ENCODE data around the gene CHMP3. TPM values are rescaled to one million over a fixed set of nuclear protein-coding genes. Genes with fewer than 3 reads are reported as not detected.

CHMP3 gene
- total RNA-seq, 1 experiment from 2014 or later, result 129 TPM

DNA sequence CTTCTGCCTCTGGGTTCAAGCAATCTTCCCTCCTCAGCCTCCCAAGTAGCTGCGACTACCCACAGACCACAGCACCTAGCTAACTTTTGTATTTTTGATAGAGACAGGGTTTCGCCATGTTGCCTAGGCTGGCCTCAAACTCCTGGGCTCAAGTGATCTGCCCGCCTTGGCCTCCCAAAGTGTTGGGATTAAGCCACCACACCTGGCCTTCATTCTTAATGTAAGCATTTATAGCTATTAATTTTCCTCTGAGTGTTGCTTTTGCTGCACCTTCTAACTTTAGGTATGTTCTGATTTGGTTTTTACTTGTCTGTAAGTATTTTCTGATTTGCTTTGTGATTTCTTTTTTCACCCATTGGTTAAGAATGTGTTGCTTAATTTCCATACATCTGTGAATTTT, 29.7 kb downstream of the CHMP3 start:
- ATAC-seq (no peak), DNase-seq (ENCODE audit: low read depth, low spot score) (no peak)
- POLR2A ChIA-PET, result no interaction called here
- in situ Hi-C loops (cut with HindIII; ENCODE audit: low pct_unique_long_range_greater_than_20kb, low sequenced_read_pairs) (no loop called here), intact Hi-C loops (cut with micrococcal nuclease; ENCODE audit: unreplicated experiment) (no loop called here)
- TF ChIP-seq TCF7L2 (IDR thresholded peaks at IDR 0.05; ENCODE audit: low read depth, low read length), result no peak
- TF ChIP-seq, protein P1, sequence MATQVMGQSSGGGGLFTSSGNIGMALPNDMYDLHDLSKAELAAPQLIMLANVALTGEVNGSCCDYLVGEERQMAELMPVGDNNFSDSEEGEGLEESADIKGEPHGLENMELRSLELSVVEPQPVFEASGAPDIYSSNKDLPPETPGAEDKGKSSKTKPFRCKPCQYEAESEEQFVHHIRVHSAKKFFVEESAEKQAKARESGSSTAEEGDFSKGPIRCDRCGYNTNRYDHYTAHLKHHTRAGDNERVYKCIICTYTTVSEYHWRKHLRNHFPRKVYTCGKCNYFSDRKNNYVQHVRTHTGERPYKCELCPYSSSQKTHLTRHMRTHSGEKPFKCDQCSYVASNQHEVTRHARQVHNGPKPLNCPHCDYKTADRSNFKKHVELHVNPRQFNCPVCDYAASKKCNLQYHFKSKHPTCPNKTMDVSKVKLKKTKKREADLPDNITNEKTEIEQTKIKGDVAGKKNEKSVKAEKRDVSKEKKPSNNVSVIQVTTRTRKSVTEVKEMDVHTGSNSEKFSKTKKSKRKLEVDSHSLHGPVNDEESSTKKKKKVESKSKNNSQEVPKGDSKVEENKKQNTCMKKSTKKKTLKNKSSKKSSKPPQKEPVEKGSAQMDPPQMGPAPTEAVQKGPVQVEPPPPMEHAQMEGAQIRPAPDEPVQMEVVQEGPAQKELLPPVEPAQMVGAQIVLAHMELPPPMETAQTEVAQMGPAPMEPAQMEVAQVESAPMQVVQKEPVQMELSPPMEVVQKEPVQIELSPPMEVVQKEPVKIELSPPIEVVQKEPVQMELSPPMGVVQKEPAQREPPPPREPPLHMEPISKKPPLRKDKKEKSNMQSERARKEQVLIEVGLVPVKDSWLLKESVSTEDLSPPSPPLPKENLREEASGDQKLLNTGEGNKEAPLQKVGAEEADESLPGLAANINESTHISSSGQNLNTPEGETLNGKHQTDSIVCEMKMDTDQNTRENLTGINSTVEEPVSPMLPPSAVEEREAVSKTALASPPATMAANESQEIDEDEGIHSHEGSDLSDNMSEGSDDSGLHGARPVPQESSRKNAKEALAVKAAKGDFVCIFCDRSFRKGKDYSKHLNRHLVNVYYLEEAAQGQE (IDR thresholded peaks at IDR 0.05; ENCODE audit: insufficient read depth in 1 of 2, low read depth in 2 of 2, low read length in 1 of 2), result no peak
- TF ChIP-seq, protein P2, sequence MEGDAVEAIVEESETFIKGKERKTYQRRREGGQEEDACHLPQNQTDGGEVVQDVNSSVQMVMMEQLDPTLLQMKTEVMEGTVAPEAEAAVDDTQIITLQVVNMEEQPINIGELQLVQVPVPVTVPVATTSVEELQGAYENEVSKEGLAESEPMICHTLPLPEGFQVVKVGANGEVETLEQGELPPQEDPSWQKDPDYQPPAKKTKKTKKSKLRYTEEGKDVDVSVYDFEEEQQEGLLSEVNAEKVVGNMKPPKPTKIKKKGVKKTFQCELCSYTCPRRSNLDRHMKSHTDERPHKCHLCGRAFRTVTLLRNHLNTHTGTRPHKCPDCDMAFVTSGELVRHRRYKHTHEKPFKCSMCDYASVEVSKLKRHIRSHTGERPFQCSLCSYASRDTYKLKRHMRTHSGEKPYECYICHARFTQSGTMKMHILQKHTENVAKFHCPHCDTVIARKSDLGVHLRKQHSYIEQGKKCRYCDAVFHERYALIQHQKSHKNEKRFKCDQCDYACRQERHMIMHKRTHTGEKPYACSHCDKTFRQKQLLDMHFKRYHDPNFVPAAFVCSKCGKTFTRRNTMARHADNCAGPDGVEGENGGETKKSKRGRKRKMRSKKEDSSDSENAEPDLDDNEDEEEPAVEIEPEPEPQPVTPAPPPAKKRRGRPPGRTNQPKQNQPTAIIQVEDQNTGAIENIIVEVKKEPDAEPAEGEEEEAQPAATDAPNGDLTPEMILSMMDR (IDR thresholded peaks at IDR 0.05), result no peak
- no TSS peak for BruUV-seq (replicated peaks)
- Histone ChIP-seq H3K9me3 (ENCODE audit: control insufficient read depth, insufficient read depth, low read depth, low read length) (no peaks in the 10 kb centered on the region), H3K27me3 (ENCODE audit: control insufficient read depth, insufficient read depth, low read length) (no peaks in the 10 kb centered on the region), H3K36me3 (ENCODE audit: control insufficient read depth, insufficient read depth, low read length) (no peaks in the 10 kb centered on the region), H3K27ac (ENCODE audit: low read length) (no peak overlapping the region), H3K4me3 (ENCODE audit: low read depth in 2 of 2, low read length in 2 of 2) (no peak overlapping the region), H3K4me1 (ENCODE audit: control insufficient read depth, insufficient read depth, low read length) (no peaks in the 10 kb centered on the region)
- CTCF ChIA-PET, result no interaction called here

DNA sequence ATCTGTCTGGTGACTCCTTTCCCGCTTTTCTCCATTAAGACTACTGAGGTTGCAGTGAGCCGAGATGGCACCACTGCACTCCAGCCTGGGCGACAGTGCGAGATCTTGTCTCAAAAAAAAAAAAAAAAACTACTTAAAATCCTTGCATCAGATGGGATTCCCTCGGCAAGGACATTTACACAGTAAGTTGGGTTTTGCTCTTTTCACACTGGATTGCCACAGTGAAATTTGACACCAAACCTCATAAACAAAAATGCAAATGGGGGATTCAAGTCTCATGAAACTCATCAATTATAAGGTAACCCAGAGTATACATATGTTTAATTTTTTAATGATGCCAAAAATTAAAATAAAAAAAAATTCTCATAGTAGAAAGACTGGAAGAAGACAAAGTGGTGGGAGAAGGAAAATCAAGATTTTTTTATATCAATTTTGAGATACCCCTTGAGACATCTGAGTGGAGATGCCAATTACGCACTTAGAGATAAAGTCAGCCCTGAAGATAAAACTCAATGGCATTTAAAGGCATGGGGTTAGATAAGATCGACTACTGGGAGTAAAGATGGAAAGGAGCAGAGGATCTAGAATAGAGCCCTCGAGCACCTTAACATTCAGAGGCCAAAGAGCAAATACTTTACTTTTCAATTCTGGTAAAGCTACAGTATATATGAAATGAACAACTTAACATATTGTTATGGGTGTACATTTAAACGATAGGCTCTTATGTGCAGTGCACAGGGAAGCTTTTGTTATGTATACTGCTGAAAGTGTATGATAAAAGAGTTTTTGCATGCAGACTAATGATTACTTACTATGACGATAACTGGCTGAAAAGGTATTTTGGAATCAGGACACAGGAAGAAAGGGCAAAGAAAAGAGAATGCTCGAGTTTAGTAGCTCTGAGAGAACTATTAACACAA, 37.6 kb downstream of the CHMP3 start:
- Histone ChIP-seq H3K9me3 (ENCODE audit: control insufficient read depth, insufficient read depth, low read depth, low read length) (no peaks in the 10 kb centered on the region), H3K27ac (ENCODE audit: low read length) (no peak overlapping the region), H3K4me1 (ENCODE audit: control insufficient read depth, insufficient read depth, low read length) (no peaks in the 10 kb centered on the region), H3K4me3 (ENCODE audit: low read depth in 2 of 2, low read length in 2 of 2) (no peak overlapping the region), H3K36me3 (ENCODE audit: control insufficient read depth, insufficient read depth, low read length) (no peaks in the 10 kb centered on the region; the same call in 1 of the 2 replicates), H3K27me3 (ENCODE audit: control insufficient read depth, insufficient read depth, low read length) (no peaks in the 10 kb centered on the region)
- intact Hi-C loops (cut with micrococcal nuclease; ENCODE audit: unreplicated experiment) (no loop called here), in situ Hi-C loops (cut with HindIII; ENCODE audit: low pct_unique_long_range_greater_than_20kb, low sequenced_read_pairs) (no loop called here)
- ATAC-seq, result no peak
- no peak for DNase-seq (ENCODE audit: low read depth, low spot score)
- ChIA-PET CTCF (no interaction called here), POLR2A (no interaction called here)
- TF ChIP-seq, protein P2 (IDR thresholded peaks at IDR 0.05), result no peak
- no TSS peak for BruUV-seq (replicated peaks)

Data from Panc1 (cell line).